ENCODE measurements around the gene MAD2L1BP. TPM values are rescaled to one million over a fixed set of nuclear protein-coding genes. Genes with fewer than 3 reads are reported as not detected.

The MAD2L1BP gene
- total and polyA plus RNA-seq, 2 donors (not counting 3 experiments of a cell fraction or from before 2014, with no cell fraction given), result 32.3 to 62.0 TPM

- peak overlapping the region; percentile 79 for H3K9ac ChIP-seq (replicated peaks; ENCODE audit: extremely low read depth, insufficient read depth, low read length)
- FAIRE-seq, result no peak
- no peak for DNase-seq (ENCODE audit: low read depth, low spot score)
- peaks cover 10% of the 10 kb centered on the region for H3K4me1 ChIP-seq (ENCODE audit: control insufficient read depth, extremely low read depth, insufficient read depth, low read length)
- H3K9me3 ChIP-seq (replicated peaks; ENCODE audit: control insufficient read depth, insufficient read depth, low read length), result no peaks in the 10 kb centered on the region
- dilution Hi-C loops (cut with MboI; ENCODE audit: extremely low pct_ligation_motif_present, low sequenced_read_pairs), result no loop called here
- H2AFZ ChIP-seq (ENCODE audit: low read depth, low read length), result peak overlapping the region; percentile 69
- H3K27ac ChIP-seq (ENCODE audit: insufficient read depth, low read depth, low read length), result peak overlapping the region; percentile 57
- intact Hi-C loops (cut with micrococcal nuclease), result loop anchor here (1.0 kb wide), 1 partner anchor 9 kb away; the partner anchor contains the start of gene RSPH9
- H4K20me1 ChIP-seq (replicated peaks; ENCODE audit: control insufficient read depth, extremely low read depth, insufficient read depth, low read length), result no peaks in the 10 kb centered on the region
- no peaks in the 10 kb centered on the region for H3K9me1 ChIP-seq (replicated peaks; ENCODE audit: control insufficient read depth, extremely low read depth, insufficient read depth, low read length)
- no peaks in the 10 kb centered on the region for H3K27me3 ChIP-seq (ENCODE audit: control insufficient read depth in 2 of 2, insufficient read depth in 2 of 2, low read length in 2 of 2)
- peaks cover 41% of the 10 kb centered on the region for H3K79me2 ChIP-seq (ENCODE audit: control insufficient read depth, insufficient read depth, low read length)
- ChIA-PET CTCF (interaction anchor here (0.8 to 1.5 kb wide), 7 partner anchors 9 to 442 kb away, joined by 3 to 5 read pairs (median 4); partner anchors contain the start of gene RSPH9), POLR2A (no interaction called here)
- BruUV-seq (replicated peaks), result no TSS peak
- H3K4me2 ChIP-seq (ENCODE audit: insufficient read depth, low read length), result peak overlapping the region; percentile 86
- peak overlapping the region; percentile 71 to 91 (median 81) for H3K4me3 ChIP-seq (replicated peaks in 1 of 3; ENCODE audit: insufficient read depth in 1 of 3, low read depth in 1 of 3, low read length in 3 of 3)
- peaks cover 10 to 12% of the 10 kb centered on the region in 2 experiments for H3K36me3 ChIP-seq (ENCODE audit: control insufficient read depth in 2 of 2, extremely low read depth in 1 of 2, insufficient read depth in 2 of 2, low read length in 2 of 2)
- TF ChIP-seq CTCF (IDR thresholded peaks at IDR 0.05; ENCODE audit: extremely low read depth in 1 of 2, insufficient read depth in 1 of 2, low read depth in 1 of 2, low read length in 2 of 2) (no peak), POLR2A (IDR thresholded peaks at IDR 0.05; ENCODE audit: low read depth, low read length) (no peak), MYC (IDR thresholded peaks at IDR 0.05; ENCODE audit: low read depth, low read length) (no peak), FOS (IDR thresholded peaks at IDR 0.05; ENCODE audit: borderline replicate concordance, insufficient read depth, low read length) (no peak), MAX (IDR thresholded peaks at IDR 0.05; ENCODE audit: insufficient read depth, insufficient read length) (no peak), POLR2AphosphoS5 (IDR thresholded peaks at IDR 0.05; ENCODE audit: insufficient read depth, low read depth, low read length) (no peak), EZH2 (IDR thresholded peaks at IDR 0.05; ENCODE audit: borderline replicate concordance, low read depth, low read length, severe bottlenecking) (no peak), GATA2 (IDR thresholded peaks at IDR 0.05; ENCODE audit: insufficient read depth, insufficient read length, low read depth, low read length) (no peak), JUN (IDR thresholded peaks at IDR 0.05; ENCODE audit: borderline replicate concordance, insufficient read depth, insufficient read length, low read depth) (no peak)
Measured at GRCh38 chr6:43636308-43636659, 644 bp downstream of the MAD2L1BP start.
